Neural cell (in vitro differentiated cells): ENCODE measurements around the gene GPR107. TPM values are rescaled to one million over a fixed set of nuclear protein-coding genes. Genes with fewer than 3 reads are reported as not detected.
"Not testable (repeated sequence)": the region's sequence is repeated elsewhere in the genome, so short reads cannot be mapped to it uniquely, and the experiment has no call there.

Source experiments
- H2AFZ ChIP-seq: fragments of 200-600, 300-800 bp; sonication (generic), shearing (Covaris generic); 2 replicates; pipeline ENCODE4 v1.6.0; 2014; ENCODE audit warnings: low read depth, mild to moderate bottlenecking, antibody characterized with exemption, low read length, moderate library complexity
- H3F3A ChIP-seq: fragments of 200-600 bp; shearing (Covaris generic); 2 replicates; pipeline ENCODE4 v1.6.1; 2016; ENCODE audit warnings: mild to moderate bottlenecking, moderate library complexity, mixed read lengths, antibody characterized with exemption, low read length; ENCODE audit not compliant: insufficient read depth, poor library complexity, severe bottlenecking
- H3K27ac ChIP-seq: fragments of 200-600, 300-800 bp; sonication (generic), shearing (Covaris generic); 2 replicates; pipeline ENCODE4 v1.5.1; 2014; ENCODE audit warnings: mild to moderate bottlenecking, low read length, moderate library complexity
- H3K27me3 ChIP-seq: fragments of 300-800, 200-600 bp; sonication (generic), shearing (Covaris generic); 2 replicates; pipeline ENCODE4 v1.6.0; 2014; ENCODE audit warnings: mild to moderate bottlenecking, low read depth, low read length, moderate library complexity; ENCODE audit not compliant: insufficient read depth
- H3K36me3 ChIP-seq: fragments of 300-800, 200-600 bp; sonication (generic), shearing (Covaris generic); 2 replicates; pipeline ENCODE4 v1.5.1; 2014; ENCODE audit warnings: mild to moderate bottlenecking, antibody characterized with exemption, low read length, moderate library complexity; ENCODE audit not compliant: insufficient read depth
- H3K4me2 ChIP-seq: fragments of 300-800, 200-600 bp; sonication (generic), shearing (Covaris generic); 2 replicates; pipeline ENCODE4 v1.6.0; 2014; ENCODE audit warnings: mild to moderate bottlenecking, low read length
- H3K4me3 ChIP-seq: fragments of 300-800, 200-600 bp; sonication (generic), shearing (Covaris generic); 2 replicates; pipeline ENCODE4 v1.5.1; 2014; ENCODE audit warnings: mild to moderate bottlenecking, low read length, moderate library complexity
- H3K79me2 ChIP-seq: fragments of 200-600 bp; shearing (Covaris generic); replicated peaks from 2 replicates; pipeline ENCODE4 v1.6.0; 2014; ENCODE audit warnings: mild to moderate bottlenecking, low read length, moderate library complexity; ENCODE audit not compliant: insufficient read depth
- H3K9ac ChIP-seq: fragments of 300-800, 200-600 bp; sonication (generic), shearing (Covaris generic); 2 replicates; pipeline ENCODE4 v1.6.1; 2016; ENCODE audit warnings: mild to moderate bottlenecking, low read length, mixed read lengths
- H3K9me2 ChIP-seq: fragments of 200-600 bp; shearing (Covaris generic); 2 replicates; pipeline ENCODE4 v1.6.1; 2016; ENCODE audit warnings: mild to moderate bottlenecking, low read length, mixed read lengths; ENCODE audit not compliant: insufficient read depth
- H3K9me3 ChIP-seq: fragments of 200-600, 300-800 bp; sonication (generic), shearing (Covaris generic); 2 replicates; pipeline ENCODE4 v1.6.1; 2016; ENCODE audit warnings: mild to moderate bottlenecking, mixed run types, low read length, moderate library complexity, mixed read lengths
- H4K20me1 ChIP-seq: fragments of 200-600 bp; shearing (Covaris generic); 2 replicates; pipeline ENCODE4 v1.6.1; 2016; ENCODE audit warnings: mild to moderate bottlenecking, mixed run types; ENCODE audit not compliant: insufficient read depth
- CTCF ChIP-seq: fragments of 450-650 bp; IDR thresholded peaks from 2 replicates; pipeline ENCODE4 v1.5.1; 2014; ENCODE audit warnings: antibody characterized with exemption, mild to moderate bottlenecking, moderate library complexity; ENCODE audit not compliant: poor library complexity, severe bottlenecking
- EP300 ChIP-seq: fragments of 450-650 bp; conservative IDR thresholded peaks from 2 replicates; pipeline ENCODE4 v1.6.1; 2014; ENCODE audit warnings: antibody characterized with exemption, mild to moderate bottlenecking, moderate library complexity; ENCODE audit not compliant: poor library complexity, severe bottlenecking
- EZH2 ChIP-seq: fragments of 200-600, 300-800 bp; shearing (Covaris generic), sonication (generic); IDR thresholded peaks from 2 replicates; pipeline ENCODE4 v1.6.1; 2014; ENCODE audit warnings: antibody characterized with exemption, low read length, borderline replicate concordance, mild to moderate bottlenecking; ENCODE audit not compliant: insufficient read depth, poor library complexity, severe bottlenecking
- MXI1 ChIP-seq: fragments of 450-650 bp; conservative IDR thresholded peaks from 2 replicates; pipeline ENCODE4 v1.6.1; 2014; ENCODE audit warnings: antibody characterized with exemption, mild to moderate bottlenecking; ENCODE audit not compliant: poor library complexity, severe bottlenecking
- POLR2AphosphoS5 ChIP-seq: IDR thresholded peaks from 2 replicates; pipeline ENCODE4 v1.6.1; 2012
- RAD21 ChIP-seq: fragments of 450-650 bp; conservative IDR thresholded peaks from 2 replicates; pipeline ENCODE4 v1.6.1; 2014; ENCODE audit warnings: antibody characterized with exemption, mild to moderate bottlenecking, moderate library complexity
- REST ChIP-seq: IDR thresholded peaks from 2 replicates; pipeline ENCODE4 v1.6.1; 2012; ENCODE audit warnings: borderline replicate concordance
- SMC3 ChIP-seq: fragments of 450-650 bp; conservative IDR thresholded peaks from 2 replicates; pipeline ENCODE4 v1.6.1; 2014; ENCODE audit warnings: antibody characterized with exemption, mild to moderate bottlenecking, moderate library complexity; ENCODE audit not compliant: poor library complexity
- TAF1 ChIP-seq: IDR thresholded peaks from 2 replicates; pipeline ENCODE4 v1.6.1; 2012; ENCODE audit warnings: low read depth
- polyA plus RNA-seq: library from polyadenylated mRNA; depleted of rRNA; stranded (reverse); fragments of >200 nt; gene quantifications from 2 replicates; pipeline ENCODE4 v1.2.3, GENCODE V29; 2014

Gene GPR107
- polyA plus RNA-seq, 1 donor from 2014 or later: 21.5 TPM

GRCh38 chr9:130017076-130017475 lies 36.6 kb upstream of the GPR107 start:
- Histone ChIP-seq H4K20me1 (no peaks in the 10 kb centered on the region), H3K27ac (no peak overlapping the region), H3K9ac (no peak overlapping the region), H3K36me3 (no peaks in the 10 kb centered on the region), H3K4me2 (no peak overlapping the region), H3K9me3 (no peaks in the 10 kb centered on the region), H3K9me2 (no peaks in the 10 kb centered on the region), H2AFZ (no peak overlapping the region), H3K27me3 (no peaks in the 10 kb centered on the region), H3F3A (no peaks in the 10 kb centered on the region), H3K4me3 (no peak overlapping the region), H3K79me2 (no peaks in the 10 kb centered on the region)
- TF ChIP-seq EZH2 (no peak), EP300 (no peak), POLR2AphosphoS5 (no peak), TAF1 (no peak), RAD21 (no peak), CTCF (no peak), REST (no peak), MXI1 (no peak), SMC3 (no peak)

GRCh38 chr9:130017510-130017909 lies 36.2 kb upstream of the GPR107 start:
- H3K79me2 ChIP-seq: not testable (repeated sequence)

GRCh38 chr9:130018265-130018664 lies 35.4 kb upstream of the GPR107 start:
- Histone ChIP-seq H4K20me1 (no peaks in the 10 kb centered on the region), H3K27ac (no peak overlapping the region), H3K4me2 (no peak overlapping the region), H3K9ac (no peak overlapping the region), H2AFZ (no peak overlapping the region), H3K79me2 (no peaks in the 10 kb centered on the region), H3F3A (no peaks in the 10 kb centered on the region), H3K9me2 (no peaks in the 10 kb centered on the region), H3K9me3 (no peaks in the 10 kb centered on the region), H3K36me3 (no peaks in the 10 kb centered on the region), H3K27me3 (no peaks in the 10 kb centered on the region), H3K4me3 (no peak overlapping the region)
- no peak for TF ChIP-seq CTCF
- TF ChIP-seq SMC3: no peak

More at GRCh38 chr9:130017510-130017909, 36.2 kb upstream of the GPR107 start:
- H3K4me3 ChIP-seq, H3K36me3 ChIP-seq, H4K20me1 ChIP-seq, H2AFZ ChIP-seq, H3K27ac ChIP-seq, H3K9me2 ChIP-seq, H3K9me3 ChIP-seq, H3K27me3 ChIP-seq, H3K9ac ChIP-seq, H3K4me2 ChIP-seq, H3F3A ChIP-seq: not testable (repeated sequence)
